Endothelial cell of hepatic sinusoid (primary cell): ENCODE measurements around the gene ME1.
"Not testable (repeated sequence)": the region's sequence is repeated elsewhere in the genome, so short reads cannot be mapped to it uniquely, and the experiment has no call there.

ENCODE experiments used
- in situ Hi-C: cut with HindIII; loops from 2 replicates; pipeline ENCODE4 v1.10.0; 2017; ENCODE audit warnings: low sequenced_read_pairs

Gene ME1

GRCh38 chr6:83430611-83431544 is at the start of gene ME1:
Gene ME1, minus strand, starts transcription at chr6:83431051. Its CDS starts 97 bp downstream, at chr6:83430954.
- in situ Hi-C loops = no loop called here

DNA sequence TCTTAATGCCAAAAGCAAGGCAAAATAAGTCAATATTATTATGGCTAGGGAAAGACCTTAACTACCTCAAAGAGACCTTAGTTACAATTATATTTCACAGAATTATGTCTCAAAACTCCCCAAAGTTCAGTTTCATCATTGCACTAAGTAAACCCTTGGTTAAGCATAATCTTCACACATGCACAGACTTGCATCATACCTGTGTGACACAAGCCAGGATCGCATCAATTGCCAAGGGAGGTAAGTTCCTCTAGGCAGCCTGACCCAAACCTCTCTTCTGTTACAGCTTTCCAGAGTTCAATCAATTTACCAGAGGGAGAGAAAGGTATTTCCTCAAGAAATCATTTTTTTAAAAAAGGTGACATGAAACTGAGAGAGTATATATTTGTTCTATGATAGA is 49.6 kb upstream of the ME1 start:
- in situ Hi-C loops = no loop called here

DNA sequence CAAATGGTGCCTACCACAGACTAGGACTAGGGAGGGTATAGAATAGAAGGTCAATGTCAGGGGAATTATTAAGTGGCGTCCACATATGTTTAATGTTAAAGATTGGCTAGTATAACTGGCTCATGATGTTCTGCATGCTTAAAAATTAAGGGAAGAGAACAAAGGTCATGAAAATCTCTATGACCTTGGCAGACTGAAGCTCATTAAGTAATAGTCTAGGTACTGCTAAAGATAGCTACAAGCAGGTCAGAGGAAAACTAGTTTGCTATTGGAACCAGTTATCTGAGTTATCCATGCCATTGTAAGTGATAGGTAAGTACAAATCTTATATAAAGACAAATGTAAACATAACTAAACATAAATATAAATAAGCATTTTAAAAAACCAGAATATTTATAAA is 48.5 kb upstream of the ME1 start:
- in situ Hi-C loops = no loop called here

- in situ Hi-C loops = no loop called here
These were observed 46.1 kb upstream of the ME1 start for GRCh38 chr6:83476971-83477370.

- in situ Hi-C loops = no loop called here
These were observed 43.5 kb upstream of the ME1 start for GRCh38 chr6:83474309-83474708.

- in situ Hi-C loops = no loop called here
These were observed 41.9 kb upstream of the ME1 start for GRCh38 chr6:83472767-83473166.

- in situ Hi-C loops = no loop called here
These were observed 39.7 kb upstream of the ME1 start for GRCh38 chr6:83470587-83470986.

GRCh38 chr6:83470001-83470400 is 39.1 kb upstream of the ME1 start:
- in situ Hi-C loops = no loop called here

DNA sequence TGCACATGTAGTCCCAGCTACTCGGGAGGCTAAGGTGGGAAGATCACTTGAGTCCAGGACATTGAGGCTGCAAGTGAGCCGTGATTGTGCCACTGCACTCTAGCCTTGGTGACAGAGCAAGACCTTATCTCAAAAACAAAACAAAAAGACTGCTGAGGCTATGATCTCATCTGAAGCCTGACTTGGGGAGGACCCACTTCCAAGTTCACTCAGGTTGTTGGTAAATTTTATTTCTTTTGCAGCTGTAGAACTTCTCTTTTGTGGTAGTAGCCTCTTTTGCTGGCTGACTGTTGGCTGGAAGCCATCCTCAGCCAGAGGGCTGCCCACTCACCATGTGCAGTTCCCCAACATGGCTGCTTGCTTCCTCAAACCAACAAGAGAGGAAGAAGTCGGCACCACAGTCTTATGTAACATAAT is 36.8 kb upstream of the ME1 start:
- in situ Hi-C loops = no loop called here

DNA sequence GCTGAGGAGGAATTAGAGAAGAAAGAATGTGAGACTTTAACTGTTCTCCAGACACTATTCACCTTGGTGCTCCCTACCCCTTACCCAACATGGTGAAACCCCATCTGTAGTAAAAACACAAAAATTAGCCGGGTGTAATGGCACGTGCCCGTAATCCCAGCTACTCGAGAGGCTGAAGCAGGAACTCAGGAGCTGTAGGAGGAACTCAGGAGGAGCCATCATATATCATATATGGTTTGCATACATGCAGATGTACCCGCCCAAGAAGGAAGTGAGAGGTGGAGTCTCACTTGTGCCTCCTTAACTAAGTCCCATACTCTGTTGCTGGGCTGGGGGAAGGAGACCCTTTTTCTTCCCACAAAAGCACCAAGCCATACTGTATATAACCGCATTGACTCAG is 35.5 kb upstream of the ME1 start:
- in situ Hi-C loops = no loop called here

- in situ Hi-C loops = no loop called here
These were observed 33.7 kb upstream of the ME1 start for GRCh38 chr6:83464381-83465140.

DNA sequence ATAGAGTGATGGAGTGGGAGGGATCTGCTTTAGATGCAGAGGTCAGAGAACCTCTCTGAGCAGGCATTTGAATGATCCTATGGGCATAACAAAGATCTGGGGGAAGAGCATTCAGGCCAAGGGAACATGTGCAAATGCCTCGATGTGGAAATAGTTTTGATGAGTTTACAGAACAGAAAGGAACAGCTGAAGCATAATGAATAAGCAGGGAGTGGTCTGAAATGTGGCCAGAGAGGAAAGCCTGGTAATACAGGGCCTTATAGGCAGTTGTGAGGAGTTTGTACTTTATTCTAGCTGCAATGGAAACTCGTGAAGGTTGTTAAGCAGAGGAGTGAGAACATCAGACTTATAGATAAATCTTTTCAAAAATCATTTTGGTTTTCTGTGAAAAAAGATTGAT is 33.0 kb upstream of the ME1 start:
- in situ Hi-C loops = no loop called here

DNA sequence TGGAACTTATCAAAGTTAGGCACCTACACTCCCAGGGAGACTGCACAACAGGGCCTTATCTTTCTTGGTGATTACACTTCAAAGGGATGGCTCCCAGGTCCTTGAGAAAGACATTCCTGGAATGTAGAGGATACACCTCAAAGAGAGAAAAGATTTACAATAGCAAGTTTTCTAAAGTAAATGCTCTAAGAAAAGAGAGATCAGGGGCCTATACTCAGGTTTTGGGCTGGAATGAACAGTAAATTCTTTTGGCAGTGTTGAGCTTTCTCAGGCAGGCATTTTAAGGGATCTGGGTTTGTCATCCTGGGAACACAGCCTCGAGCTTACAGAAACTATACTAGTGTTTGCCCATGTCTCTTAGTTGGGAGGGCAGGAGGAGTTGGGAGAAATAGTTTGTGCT is 31.7 kb upstream of the ME1 start:
- in situ Hi-C loops = no loop called here

DNA sequence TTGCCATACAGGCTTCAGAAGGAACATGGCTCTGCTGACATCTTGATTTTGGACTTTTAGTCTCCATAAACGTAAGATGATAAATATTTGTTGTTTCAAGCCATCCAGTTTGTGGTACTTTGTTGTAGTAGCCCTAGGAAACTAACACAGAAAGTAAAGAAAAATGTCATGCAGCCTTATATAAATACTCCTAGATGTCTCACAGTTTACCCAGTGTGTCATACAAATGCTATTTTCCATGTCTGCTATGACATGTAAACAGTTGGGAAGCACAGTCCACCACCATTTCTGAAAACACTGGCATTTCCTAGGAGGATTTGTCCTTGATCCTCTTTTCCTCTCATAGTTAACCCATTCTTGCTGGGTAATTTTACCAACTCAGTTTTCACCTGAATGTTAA is 30.6 kb upstream of the ME1 start:
- in situ Hi-C loops = no loop called here

DNA sequence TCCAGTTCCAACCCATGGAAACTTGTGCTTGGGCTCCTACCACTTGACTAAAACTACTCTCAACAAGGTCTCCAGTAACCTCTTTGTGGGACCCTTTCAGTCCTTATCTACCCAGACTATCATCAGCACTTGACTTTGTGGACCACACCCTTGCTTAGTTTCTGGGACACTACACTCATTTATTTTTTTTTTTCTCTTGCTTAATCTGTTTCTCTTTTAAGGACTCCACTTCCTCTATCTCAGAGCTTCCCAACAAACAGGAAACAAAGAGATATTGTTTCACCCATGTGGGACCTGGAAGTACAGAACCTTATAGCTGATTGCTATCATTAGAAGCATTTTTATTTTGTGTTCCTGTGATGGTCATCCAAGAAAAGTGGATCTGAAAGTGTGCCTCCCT is 28.8 kb upstream of the ME1 start:
- in situ Hi-C loops = no loop called here

- in situ Hi-C loops = not testable (repeated sequence)
These were observed 19.2 kb upstream of the ME1 start for GRCh38 chr6:83450015-83450414.

DNA sequence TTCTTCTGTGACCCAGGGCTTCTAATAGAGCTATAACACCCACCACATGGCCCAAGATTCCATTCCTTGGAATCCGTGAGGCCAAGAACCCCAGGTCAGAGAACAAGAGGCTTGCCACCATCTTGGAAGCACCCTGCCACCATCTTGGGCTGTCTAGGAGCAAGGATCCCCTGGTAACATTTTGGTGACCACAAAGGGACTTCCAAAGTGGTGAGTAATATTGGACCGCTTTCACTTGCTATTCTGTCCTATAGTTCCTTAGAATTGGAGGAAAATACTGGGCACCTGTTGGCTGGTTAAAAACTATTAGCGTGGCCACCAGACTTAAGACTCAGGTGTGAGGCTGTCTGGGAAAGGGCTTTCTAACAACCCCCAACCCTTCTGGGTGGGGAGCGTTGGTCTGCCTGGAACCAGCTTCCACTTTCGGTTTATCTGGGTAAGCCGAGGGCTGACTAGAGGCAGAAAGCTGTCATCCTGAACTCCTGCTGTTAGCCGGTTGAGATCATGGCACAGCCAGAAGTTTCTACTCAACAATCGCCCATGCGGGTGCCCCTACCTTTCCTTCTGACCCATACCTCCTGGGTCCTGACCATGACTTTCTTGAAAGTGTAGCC is 13.3 kb upstream of the ME1 start:
- in situ Hi-C loops = not testable (repeated sequence)

GRCh38 chr6:83443516-83443915 is 12.7 kb upstream of the ME1 start:
- in situ Hi-C loops = no loop called here

GRCh38 chr6:83442752-83443151 is 11.9 kb upstream of the ME1 start:
- in situ Hi-C loops = no loop called here

DNA sequence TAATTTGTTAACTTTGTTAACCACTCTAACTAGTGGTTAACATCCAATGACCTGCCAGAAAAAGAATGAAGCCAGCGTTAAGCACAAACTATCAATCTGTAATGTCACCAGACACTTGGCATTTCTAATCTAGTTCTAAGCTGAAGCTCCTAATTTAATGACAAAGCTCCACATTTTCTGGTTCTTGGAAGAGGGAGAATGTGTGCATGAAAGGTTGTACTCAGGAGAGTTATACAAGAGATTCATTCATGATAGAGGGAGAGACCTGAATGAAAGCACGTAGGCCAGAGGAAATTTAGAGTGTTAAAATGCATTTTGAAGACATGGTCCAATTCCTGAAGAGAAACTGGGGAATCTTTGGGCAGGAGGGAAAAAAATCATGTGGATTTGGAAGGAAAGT is 8.3 kb upstream of the ME1 start:
- in situ Hi-C loops = no loop called here

DNA sequence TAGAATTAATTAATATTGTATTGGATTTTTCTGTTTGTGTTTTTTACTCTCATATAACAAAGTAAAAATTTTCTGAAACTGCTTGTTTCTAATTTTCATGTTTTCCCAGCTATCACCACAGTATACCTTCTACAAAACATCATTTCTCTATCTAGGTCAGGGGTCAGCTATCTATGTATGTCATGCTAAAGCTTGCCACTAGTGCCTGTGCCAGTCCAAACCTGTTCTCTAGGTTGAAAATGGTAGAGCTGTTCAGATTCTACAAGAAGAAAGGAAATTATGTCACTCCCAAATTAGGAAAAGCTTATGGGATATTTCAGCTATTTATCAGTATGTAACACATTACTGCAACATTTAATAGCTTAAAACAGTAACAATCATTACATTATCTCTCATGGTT is 5.8 kb upstream of the ME1 start:
- in situ Hi-C loops = no loop called here

GRCh38 chr6:83433177-83433576 is 2.3 kb upstream of the ME1 start:
- in situ Hi-C loops = no loop called here
